OCI-LY1 (cell line): ENCODE results near the gene CACNA1E.

Experiments used
- EZH2 ChIP-seq: fragments of 200-600 bp; sonication (generic), shearing (Covaris generic); IDR thresholded peaks from 2 replicates; pipeline ENCODE4 v1.8.0; 2017; ENCODE audit warnings: borderline replicate concordance, mixed run types, mild to moderate bottlenecking, antibody characterized with exemption, low read length, moderate library complexity, mixed read lengths
- TF ChIP-seq, protein P1 (sequence below): fragments of 200-600 bp; sonication (generic), shearing (Covaris generic); IDR thresholded peaks from 2 replicates; pipeline ENCODE4 v1.5.1; 2017; ENCODE audit warnings: mild to moderate bottlenecking, antibody characterized with exemption, low read length, moderate library complexity, mixed read lengths

GRCh38 chr1:181804989-181805388 lies 321.7 kb downstream of the CACNA1E start:
- TF ChIP-seq, protein P1, sequence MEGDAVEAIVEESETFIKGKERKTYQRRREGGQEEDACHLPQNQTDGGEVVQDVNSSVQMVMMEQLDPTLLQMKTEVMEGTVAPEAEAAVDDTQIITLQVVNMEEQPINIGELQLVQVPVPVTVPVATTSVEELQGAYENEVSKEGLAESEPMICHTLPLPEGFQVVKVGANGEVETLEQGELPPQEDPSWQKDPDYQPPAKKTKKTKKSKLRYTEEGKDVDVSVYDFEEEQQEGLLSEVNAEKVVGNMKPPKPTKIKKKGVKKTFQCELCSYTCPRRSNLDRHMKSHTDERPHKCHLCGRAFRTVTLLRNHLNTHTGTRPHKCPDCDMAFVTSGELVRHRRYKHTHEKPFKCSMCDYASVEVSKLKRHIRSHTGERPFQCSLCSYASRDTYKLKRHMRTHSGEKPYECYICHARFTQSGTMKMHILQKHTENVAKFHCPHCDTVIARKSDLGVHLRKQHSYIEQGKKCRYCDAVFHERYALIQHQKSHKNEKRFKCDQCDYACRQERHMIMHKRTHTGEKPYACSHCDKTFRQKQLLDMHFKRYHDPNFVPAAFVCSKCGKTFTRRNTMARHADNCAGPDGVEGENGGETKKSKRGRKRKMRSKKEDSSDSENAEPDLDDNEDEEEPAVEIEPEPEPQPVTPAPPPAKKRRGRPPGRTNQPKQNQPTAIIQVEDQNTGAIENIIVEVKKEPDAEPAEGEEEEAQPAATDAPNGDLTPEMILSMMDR = no peak
- TF ChIP-seq EZH2 = no peak
